ENCODE measurements around the gene AKT2.

GRCh38 chr19:40205760-40206159, 79.4 kb downstream of the AKT2 start:
- TF ChIP-seq CTCF (IDR thresholded peaks at IDR 0.05) (no peak), ZFX (IDR thresholded peaks at IDR 0.05; ENCODE audit: borderline replicate concordance) (no peak)

Measured in 22Rv1 (cell line).